GM19023 (cell line): ENCODE data around the gene ABTB2.

Source experiments
- ATAC-seq: cut with Tn5 transposase; IDR thresholded peaks from one replicate; pipeline ENCODE4 v1.9.1; 2021; ENCODE audit warnings: mild to moderate bottlenecking, moderate library complexity; ENCODE audit not compliant: unreplicated experiment

ABTB2 gene

DNA sequence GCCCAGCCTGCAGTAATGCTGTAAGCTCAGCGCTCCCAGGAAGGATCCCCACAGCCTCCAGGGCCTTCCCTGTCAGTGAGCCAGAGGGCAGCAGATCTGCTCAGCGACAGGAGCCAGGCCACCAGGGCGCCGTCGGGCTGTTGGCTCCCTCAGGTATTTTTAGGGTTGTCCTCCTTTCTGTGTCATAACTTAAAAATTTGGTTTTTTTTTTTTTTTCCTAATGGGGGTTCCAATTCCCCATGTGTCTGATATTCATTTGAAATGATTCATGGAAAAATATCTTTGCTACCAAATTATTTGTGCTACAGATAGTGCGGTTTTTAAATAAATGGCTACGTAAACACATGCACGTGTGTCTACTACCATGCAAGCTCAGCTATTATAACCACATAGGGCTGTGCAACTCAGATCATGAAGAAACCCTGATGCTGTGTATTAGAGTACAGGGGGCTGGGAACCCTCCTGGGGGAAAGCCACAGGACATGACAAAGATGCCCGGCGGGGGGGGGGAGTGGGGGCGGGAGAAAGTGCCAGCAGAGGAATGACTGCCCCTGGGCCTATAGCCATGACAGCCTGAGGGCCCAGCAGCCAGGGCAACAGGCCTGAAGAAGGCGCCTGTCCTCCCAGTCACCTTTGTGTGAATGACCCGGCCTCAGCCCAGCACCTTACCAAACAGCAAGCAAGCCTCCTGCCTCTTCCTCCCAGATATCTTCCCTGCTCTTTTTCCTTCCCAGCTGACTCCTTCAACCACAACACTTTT, 163.1 kb downstream of the ABTB2 start:
- no peak for ATAC-seq

DNA sequence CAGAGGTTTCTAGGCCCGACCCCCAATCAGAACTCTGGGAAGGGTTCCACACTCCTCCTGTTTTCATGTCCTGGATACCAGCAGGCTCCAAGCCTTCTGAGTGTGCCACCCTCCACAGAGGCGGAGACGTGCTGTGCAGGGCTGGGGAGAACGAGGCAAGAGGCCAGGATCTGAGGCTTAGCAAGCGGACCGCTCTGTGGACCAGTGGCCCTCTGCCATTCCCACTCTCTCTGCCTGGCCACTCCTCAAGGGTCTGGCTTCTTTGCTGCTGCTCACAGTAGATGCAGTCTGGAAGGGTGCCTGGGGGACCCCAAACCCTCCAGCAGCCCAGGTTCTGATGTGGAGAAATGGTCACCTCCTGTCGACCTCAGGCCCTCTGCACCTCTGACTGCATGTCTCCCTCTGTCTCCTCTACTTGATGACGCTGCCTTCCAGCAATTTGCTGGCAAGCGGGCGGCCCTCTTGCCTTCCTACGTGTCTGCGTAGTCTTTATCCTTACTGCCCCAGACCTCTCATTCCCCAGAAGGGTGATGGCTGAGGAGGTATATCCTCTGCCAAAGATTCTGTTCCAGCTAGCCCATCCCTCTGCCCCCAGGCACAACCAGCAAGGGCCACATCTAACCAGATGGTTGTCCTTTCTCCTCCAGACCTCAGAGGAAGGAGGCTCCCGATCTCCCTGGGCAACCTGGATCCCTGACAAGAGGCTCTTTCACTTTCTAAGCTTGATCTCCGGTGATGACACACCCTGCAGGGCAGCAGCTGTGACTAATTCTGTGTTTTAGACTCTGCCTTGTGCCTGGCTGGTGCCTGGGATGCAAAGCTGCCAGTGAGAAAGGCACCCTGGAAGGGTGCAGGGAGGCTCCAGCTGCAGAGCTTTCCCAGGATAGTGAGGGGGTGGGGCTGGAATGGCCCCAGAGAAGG, 165.1 kb downstream of the ABTB2 start:
- no peak for ATAC-seq

GRCh38 chr11:34191578-34191977, 166.2 kb downstream of the ABTB2 start:
- ATAC-seq = no peak

- ATAC-seq = no peak
Measured at GRCh38 chr11:34190192-34191139, 167.3 kb downstream of the ABTB2 start.

GRCh38 chr11:34189191-34189590, 168.6 kb downstream of the ABTB2 start:
- ATAC-seq = no peak

GRCh38 chr11:34188181-34188580, 169.6 kb downstream of the ABTB2 start:
- no peak for ATAC-seq

DNA sequence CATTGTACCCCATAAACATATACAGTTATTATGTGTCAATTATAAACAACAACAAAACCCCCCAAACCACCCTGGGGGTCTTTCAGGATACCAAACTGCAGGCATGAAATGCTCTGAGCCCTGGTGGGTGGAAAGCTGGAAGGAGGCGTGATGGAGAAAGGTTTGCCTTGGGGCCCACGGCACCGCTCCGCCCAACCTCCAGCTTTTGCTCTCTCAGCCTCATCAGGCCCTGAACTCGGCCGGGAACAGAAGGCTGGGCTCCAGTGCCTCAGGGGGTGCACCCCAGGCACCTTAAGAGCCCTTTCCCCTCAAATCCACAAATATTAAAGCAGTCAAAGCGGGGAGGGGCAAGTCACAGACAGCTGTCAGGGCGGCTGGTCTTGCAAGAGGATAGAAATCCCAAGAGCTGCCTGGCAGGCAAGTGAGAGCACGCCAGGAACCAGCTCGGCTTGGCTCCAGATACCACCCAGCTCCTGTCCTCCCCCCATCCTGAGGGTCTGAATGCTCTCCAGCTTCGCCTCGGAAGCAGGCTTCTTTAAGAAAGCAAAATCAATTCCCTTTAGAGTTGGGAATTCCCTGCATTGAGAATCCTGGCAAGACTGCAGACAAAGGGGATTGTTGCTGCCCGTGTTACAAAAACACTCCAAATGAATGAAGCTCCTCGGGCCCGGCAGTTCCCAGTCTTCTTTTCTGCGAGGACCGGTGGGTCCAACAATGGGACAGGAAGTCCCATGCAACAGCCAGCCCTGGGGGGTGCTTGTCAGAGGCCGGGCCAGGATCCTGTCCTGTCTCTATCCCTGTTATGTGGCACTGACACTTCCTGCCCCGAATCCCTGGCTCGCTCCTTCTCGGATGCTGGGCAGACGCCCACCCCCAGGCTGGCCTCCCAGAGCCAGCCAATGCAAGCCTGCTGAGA, 171.6 kb downstream of the ABTB2 start:
- no peak for ATAC-seq

GRCh38 chr11:34184505-34185015, 173.2 kb downstream of the ABTB2 start:
- ATAC-seq = no peak

DNA sequence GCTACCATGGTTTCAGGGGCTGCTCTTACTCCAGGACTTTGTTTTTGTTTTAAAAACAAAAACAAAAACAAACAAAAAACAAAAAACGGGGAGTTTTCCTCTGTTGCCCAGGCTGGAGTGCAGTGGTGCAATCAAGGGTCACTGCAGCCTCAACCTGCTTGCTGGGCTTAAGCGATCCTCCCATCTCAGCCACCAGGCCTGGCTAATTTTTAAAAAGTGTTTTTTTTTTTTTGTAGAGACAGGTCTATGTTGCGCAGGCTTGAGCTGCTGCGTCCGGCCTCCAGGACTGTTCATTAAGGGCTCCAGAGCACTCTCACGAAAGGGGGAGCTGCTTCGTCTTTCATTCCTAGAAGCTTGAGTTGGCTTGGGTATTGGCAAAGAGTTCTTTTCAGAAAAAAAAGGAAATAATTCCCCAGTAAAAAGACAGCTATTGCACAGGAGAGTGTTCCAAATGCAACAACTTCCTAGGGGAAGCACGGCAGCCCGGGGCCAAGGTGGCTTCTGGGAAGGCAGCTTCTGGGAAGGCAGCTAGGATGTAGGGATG, 173.9 kb downstream of the ABTB2 start:
- ATAC-seq = no peak

- no peak for ATAC-seq
Measured at GRCh38 chr11:34182921-34183685, 174.7 kb downstream of the ABTB2 start.

DNA sequence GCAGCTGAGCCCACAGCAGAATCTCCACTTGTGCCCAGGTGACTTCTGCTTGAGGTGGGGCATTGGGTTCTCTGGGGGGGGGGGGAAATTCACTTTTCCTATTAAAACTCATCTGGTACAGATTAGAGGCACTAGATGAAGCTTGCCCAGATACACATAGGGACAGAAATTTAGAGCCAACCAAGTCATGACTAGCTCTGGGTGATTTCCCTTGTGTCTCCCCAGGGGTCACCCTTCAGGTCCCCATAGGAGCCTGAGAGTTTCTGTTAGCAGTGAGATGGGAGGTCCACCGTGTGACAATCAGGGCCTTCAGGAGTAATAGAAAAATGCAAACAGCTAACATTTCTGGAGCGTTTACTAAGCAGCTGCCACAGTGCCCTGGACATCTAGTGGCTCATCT, 175.4 kb downstream of the ABTB2 start:
- ATAC-seq = no peak

DNA sequence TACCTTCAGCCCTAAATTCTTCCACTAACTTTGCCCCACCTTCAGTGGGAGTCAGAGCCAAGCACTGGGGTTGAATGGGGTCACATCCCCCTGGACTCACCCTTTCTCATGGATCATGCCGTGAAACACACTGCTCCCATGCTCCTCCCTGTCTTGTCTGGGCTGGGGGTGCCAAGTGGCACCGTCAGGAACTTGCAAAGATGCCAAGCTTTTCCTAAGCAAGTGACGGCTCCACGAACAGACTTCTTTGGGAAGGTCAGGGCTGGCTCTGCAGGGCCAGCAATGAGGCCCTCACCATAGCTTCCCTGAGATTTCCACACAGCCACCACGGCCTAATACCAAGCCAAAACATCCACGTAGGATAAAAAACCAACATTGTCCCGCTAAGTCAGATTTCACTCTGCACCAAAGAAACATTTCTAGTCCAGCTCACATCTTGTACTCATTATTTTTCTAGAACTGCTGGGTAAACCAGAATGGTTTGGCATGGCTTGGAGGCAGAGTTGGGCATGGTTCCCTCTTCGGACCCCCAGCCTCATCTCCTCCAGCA, 175.9 kb downstream of the ABTB2 start:
- no peak for ATAC-seq

- no peak for ATAC-seq
Measured at GRCh38 chr11:34181251-34181650, 176.6 kb downstream of the ABTB2 start.

- ATAC-seq = peak; percentile 21
Measured at GRCh38 chr11:34180814-34181165, 177.0 kb downstream of the ABTB2 start.

GRCh38 chr11:34180040-34180813, 177.6 kb downstream of the ABTB2 start:
- peak; percentile 40 for ATAC-seq

- no peak for ATAC-seq
Measured at GRCh38 chr11:34179026-34179675, 178.7 kb downstream of the ABTB2 start.

DNA sequence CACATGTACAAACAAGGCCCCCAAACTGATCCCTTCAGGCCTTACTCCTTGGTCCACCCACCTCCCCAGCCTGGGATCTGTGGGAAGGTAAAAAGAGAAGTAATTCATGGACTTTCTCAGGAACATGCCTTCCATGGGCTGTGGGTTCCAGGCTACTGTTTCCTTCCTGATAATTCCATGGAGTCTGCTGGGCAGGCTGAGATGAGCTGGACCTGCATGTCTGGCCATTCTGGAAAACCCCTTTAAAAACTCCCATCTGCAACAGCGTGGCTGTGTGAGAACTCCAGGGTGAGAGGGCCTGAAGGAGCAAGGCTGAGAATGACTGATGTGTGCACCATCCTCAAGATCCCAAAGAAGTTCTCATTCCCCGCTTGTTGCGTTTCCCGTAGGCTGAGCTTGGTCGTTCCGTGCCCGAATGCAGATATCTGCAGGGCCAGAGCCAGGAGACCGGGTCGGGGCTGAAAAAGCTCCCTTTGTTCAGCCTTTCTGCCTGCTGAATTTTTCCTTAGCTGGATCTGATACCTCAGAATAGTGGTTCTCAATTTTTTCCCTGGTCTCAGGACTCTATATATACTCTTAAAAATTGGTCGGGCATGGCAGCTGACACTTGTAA, 179.5 kb downstream of the ABTB2 start:
- no peak for ATAC-seq
